Measurements from ENCODE around the gene ZNF627.
"Not testable (repeated sequence)": the region's sequence is repeated elsewhere in the genome, so short reads cannot be mapped to it uniquely, and the experiment has no call there.

Gene ZNF627

DNA sequence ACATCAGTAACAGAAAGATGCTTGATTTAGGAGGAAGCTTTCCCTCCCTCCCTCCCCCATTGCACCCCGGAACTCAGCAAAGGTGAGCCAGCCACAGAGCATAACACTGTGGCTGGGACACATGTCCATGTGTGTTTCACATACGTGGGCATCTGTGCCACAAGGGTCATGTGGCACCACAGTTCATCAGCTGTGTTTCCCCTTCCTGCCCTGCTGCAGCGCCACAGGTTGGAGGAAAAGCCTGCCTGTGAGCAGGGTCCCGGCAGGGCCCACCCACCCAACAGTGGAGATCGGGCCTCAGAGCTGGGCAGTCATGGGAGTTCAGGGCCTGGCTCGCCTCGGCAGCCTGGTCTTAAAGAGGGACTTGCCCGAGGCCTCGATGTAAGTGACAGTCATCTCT, 22.6 kb upstream of the ZNF627 start:
- no peak for DNase-seq (ENCODE audit: low read depth)

DNA sequence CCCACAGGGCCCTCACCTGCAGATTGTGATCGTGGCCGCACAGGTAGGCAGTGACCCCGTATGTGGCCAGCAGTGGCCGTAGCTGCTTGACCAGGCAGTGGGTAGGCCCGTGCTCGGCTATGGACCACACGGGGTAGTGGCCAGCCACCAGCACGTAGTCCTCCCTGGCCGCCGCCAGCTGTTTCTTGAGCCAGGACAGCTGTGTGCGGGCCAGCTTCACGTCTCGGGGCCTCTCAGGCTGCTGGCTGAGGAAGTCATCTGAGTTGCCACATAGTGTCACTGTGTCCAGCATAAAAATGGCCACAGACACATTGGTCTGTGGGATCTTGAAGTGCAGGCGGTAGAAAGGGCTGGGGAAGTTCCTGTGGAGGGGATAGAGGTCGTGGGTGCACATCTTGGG, 21.1 kb upstream of the ZNF627 start:
- DNase-seq (ENCODE audit: low read depth): no peak

DNA sequence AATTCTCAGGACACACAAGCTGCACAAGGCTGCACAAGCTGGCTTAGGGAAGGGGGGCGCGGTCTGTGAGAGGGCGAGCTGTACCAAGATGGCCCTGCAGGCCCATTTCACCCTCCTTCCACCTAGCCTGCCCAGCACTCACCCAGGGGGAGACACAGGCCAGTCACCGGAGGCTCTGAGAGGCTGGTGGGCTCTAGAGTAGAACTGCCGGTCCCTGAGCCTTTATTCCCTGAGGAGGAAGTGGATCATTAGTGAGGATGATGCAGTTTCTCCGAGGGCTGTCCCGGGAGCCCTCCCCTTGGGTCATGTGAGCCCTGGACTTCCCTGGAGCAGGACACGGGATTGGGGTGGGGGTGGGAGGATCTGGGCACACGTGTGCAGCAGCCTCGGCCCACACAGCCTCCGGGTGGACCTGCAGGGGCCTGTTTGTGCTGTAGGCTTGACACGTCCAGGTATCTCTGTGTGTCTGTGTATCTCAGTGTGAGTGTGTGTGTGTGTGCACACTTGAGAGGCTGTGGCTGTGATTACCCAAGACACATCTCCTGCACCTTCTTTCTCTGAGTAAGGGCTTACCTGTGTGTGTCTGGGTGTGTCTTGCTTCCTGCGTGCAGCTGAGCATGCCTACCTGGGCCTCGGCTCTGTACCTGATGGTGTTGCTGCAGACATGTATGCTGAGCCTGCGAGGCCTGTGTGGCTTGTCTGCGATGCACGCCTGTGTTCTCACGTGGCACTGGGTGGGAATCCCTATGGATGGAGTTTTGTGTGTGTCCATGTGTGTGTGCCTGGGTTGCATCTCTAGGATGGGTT, 19.6 kb upstream of the ZNF627 start, which contains the start of gene ACP5:
Gene ACP5 (minus strand): TSS at position 195 of the 807 bp plus-strand sequence. CDS start 328 bp downstream, outside the sequence.
- DNase-seq (ENCODE audit: low read depth): no peak

DNA sequence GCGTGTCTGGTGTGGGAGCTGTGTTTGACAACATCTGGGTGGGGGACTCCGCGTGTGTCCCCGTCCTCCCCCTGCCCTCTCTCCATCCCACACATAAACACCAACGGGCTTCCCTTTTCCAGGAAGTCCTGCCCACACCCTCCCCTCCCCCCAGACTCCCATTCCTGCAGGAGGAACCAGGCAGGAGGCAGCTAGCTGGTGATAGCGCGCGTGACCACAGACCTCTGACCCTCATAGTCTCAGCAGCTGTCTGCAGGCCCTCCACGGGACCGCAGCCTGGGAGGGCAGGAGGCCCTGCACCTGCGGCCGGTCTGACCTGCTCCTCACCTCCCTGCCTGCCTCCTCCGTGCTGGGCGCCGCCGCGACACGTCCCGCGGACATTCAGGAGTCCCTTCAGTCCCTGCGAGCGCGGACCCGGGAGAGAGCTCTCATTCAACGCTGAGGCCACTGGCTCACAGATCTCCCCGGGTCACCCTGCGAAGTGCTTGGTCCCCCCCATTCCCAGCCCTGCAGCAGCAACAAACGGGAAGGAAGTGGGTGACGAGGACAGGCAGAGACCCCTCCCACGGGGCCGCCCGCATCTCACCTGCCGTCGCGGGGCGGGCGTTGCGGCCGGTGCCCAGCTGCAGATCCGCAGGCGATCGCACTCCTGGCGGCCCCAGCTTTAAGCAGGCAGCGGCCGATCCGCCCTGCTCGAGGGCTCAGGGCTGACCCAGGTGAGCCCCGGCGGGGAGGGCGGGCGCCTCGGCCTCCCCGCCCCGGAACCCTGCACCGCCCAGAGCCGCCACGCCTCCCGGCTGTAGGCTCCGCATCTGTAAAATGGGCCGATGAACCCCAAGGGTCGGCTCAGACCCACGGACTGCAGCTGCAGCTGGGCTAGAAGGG, 18.8 kb upstream of the ZNF627 start:
- DNase-seq (ENCODE audit: low read depth): no peak

DNA sequence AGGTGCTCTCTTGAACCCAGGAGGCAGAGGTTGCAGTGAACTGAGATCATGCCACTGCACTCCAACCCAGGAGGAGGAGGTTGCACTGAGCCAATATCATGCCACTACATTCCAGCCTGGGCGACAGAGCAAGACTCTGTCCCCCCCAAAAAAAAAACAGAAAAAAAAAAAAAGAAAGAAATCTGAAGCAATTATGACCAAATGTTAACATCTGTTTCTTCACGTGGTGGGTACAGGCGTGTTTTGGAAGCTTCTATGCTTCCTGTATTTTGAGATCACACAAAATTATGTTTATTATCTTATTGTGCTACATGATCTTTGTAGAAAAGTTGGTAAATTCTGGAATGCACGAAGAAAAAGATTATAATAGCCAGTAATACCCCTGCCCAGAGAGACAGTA, 17.2 kb upstream of the ZNF627 start:
- DNase-seq (ENCODE audit: low read depth): no peak

DNA sequence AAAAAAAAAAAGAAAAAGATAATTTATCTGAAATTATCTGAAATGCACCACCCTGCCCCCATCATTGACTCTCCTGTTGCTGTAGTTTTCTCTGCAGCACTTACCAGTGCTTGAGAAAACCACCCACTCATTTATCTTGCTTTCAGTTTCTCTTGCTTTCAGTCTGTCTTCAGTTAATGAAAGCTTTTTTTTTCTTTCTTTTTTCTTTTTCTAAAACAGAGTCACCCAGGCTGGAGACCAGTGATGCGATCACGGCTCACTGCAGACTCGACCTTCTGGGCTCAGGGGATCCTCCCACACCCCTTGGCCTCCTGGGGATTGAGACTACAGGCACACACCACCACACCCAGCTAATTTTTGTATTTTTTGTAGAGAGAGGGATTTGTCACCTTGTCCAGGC, 15.5 kb upstream of the ZNF627 start:
- no peak for DNase-seq (ENCODE audit: low read depth)

DNA sequence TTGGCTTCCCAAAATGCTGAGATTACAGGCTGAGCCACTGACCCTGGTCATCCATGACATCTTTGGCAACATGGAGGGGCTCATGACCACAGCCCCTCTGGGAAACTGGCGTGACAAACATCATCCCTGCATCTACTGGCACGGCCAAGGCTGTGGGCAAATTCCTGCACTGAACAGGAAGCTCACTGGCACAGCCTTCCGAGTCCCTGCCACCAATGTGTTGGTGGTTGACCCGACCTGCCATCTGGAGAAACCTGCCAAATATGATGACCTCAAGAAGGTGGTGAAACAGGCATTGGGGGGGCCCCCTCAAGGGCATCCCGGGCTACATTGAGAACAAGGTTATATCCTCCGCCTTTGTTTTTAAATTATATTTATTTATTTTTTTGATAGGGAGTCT, 11.0 kb upstream of the ZNF627 start:
- DNase-seq (ENCODE audit: low read depth): no peak

DNA sequence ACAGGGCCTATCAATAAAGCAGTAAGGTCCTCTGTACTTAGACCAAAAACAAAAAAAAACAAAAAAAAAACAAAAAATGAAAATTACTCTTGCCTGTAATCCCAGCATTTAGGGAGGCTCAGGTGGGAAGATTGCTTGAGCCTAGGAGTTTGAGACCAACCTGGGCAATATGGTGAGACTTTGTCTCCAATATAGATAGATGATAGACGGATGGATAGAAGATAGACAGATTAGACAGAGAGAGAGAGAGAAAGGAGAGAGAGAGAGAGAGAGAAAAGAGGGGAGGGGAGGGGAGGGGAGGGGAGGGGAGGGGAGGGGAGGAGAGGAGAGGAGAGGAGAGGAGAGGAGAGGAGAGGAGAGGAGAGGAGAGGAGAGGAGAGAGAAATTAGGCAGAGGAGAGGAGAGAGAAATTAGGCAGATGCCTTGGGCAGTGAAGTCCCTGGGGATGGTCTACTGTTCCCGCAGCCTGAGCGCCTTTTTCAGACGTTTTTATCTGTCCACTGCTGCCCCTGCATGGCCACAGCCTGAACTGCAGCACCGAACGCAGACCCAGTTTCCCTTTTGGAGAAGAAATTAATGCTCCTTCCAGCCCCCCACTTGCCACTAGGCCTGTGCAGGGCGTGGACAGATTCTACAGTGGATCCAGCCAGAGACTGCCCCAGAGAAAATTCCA, 9.8 kb upstream of the ZNF627 start:
- peak; percentile 53 for DNase-seq (ENCODE audit: low read depth)

DNA sequence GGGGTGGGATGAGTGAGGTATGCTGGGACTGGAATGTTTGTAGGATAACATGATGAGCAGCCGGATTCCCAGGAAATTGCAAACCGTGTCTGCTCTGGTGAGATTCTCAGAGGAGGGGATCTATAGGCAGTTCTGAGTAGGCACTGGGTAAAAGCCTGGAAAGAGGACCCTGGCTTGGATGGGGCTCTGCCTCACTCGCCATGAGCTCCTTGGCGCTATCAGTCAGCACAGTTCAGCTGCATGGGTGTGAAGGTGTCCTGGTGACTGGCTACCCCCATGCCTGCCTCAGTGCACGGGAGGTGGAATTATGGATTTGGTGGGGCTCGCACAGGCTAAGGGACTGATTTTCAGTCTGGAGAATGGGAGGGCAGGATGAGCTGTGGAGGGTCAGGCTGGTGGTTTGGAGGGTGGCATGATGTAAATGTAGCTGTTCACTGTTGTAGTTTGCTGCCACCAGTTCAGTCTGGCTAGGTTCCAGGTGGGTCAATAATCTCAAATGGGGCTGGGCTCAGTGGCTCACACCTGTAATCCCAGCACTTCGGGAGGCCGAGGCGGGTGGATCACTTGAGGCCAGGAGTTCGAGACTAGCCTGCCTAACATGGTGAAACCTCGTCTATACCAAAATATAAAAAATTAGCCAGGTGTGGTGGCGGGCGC, 9.2 kb upstream of the ZNF627 start:
- DNase-seq (ENCODE audit: low read depth): no peak

DNA sequence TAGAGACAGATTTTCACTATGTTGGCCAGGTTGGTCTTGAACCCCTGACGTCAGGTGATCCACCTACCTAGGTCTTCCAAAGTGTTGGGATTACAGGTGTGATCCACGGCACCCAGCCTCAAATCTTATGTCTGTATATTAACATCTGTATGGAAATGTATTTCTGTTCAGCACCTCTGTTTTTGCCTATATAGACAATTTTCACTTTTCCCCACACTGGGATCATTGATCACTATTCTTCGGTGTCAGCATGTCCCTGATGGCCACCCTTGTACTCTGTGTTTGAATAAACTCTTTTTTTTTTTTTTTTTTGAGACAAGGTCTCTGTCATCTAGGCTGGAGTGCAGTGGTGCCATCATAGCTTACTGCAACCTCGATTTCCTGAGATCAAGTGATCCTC, 3.2 kb upstream of the ZNF627 start:
- DNase-seq (ENCODE audit: low read depth): no peak

DNA sequence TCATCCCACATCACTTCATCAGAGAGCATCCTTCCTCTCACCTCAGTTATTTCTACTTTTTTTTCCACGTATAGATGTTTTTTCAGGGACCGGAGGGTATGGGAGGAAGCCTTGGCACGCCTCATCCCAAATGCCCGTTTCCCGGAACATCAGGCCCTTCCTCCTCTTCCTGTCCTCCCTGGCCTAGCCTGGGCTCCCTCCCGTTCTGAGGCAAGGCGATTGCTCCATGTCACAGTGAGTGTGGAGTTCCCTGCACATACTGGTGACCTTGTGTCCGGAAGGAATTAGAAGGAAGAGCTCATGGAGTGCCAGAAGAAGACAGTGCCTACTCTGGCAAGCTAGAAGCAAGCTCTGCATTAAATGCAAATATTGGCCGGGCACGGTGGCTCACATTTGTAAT, 1.1 kb upstream of the ZNF627 start:
- DNase-seq (ENCODE audit: low read depth): no peak

DNA sequence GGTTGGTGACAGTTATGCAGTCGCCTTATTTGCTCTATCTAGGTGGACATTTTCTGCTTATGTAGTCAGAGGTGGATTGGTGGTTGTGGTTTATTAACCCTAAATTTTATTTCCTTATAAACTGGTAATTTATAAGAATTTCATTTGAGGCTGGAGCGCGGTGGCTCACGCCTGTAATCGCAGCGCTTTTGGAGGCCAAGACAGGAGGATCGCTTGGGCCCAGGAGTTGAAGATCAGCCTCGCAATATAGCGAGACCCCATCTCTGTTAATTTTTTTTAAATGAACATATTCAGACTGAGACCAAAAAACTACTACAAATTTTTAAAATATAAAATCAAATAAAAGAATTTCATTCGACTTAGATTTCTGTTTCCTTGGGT, 810 bp downstream of the ZNF627 start:
- DNase-seq (ENCODE audit: low read depth): no peak

DNA sequence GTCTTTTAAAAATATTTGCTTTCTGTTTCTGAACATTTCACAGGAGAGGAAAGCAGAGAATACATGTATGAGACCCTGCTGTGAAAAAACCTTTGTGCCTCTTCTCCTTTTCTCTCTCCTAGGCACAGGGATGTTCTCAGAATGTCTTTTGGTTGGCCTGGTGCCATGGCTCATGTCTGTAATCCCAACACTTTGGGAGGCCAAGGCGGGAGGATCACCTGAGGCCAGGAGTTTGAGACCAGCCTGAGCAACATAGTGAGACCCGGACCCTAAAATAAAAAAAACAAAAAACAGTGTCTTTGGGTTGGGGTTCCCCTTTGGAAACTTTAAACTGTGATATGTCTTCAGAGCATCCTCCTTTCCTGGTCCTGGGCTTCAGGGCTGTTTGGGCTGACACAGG, 1.5 kb downstream of the ZNF627 start:
- no peak for DNase-seq (ENCODE audit: low read depth)

DNA sequence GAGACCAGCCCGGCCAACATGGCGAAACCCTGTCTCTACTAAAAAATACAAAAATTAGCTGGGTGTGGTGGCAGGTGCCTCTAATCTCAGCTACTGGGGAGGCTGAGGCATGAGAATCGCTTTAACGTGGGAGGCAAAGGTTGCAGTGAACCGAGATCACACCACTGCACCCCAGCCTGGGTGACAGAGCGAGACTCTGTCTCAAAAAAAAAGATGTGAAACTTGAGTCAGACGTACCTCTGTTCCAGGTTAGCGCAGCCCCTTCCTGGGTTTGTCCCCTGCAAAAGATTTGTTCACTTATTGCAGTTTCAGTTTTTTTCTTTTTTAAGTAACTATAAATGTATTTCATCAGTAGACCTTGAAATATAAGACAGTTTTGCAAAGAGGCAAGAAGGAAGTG, 2.4 kb downstream of the ZNF627 start:
- DNase-seq (ENCODE audit: low read depth): not testable (repeated sequence)

DNA sequence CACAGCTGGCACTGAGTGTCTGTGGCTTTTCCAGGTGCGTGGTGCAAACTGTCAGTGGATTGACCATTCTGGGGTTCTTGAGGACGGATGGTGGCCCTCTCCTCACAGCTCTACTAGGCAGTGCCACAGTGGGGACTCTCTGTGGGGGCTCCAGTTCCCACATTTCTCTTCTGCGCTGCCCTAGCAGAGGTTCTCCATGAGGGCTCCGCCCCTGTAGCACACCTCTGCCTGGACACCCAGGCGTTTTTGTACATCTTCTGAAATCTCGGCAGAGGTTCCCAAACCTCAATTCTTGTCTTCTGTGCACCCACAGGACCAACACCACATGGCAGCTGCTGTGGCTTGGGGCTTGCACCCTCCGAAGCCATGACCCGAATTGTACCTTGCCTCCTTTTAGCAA, 9.2 kb downstream of the ZNF627 start:
- no peak for DNase-seq (ENCODE audit: low read depth)

DNA sequence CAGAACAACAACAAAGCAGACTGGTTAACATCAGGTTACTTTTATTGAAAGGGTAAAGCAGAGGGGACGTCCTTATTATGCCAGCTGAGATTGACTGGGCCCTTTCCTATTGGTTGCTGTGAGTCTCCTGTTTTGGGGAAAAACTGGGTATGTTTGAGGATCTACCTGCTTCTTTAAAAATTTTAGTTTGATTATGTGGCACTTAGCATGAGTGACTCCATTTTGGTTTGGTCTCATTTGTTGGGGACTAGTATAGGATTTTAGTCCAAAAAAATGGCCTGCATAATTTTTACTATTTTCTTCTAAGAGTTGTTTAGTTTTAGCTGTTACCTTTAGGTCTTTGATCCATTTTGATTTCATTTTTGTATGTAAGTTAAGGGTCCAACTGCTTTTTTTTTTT, 14.4 kb downstream of the ZNF627 start:
- DNase-seq (ENCODE audit: low read depth): no peak

DNA sequence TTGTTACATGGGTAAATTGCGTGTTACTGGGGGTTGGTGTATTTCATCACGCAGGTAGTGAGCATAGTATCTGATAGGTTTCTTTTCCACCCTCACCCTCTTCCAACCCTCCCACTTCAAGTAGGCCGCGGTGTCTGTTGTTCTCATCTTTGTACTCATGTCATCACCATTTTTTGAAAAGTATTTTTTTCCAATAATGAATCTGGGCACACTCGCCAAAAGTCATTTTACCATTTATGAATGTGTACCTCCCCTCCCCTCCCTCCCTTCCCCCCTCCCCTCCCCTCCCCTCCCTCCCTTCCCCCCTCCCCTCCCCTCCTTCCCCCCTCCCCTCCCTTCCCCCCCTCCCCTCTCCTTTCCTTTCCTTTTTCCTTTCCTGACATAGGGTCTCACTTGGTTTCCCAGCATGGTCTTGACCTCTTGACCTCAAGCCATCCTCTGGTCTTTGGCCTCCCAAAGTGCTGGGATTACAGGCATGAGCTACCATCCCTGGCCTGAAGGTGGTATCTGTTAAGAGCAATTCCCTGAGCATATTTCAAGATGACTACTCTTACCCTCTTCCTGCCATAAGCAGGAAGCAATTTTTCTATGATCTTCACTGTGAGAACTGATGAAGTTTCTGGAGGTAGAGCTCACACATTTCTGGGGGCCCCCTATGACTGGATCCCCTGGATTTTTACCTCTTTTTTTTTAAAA, 15.7 kb downstream of the ZNF627 start:
- DNase-seq (ENCODE audit: low read depth): no peak

DNA sequence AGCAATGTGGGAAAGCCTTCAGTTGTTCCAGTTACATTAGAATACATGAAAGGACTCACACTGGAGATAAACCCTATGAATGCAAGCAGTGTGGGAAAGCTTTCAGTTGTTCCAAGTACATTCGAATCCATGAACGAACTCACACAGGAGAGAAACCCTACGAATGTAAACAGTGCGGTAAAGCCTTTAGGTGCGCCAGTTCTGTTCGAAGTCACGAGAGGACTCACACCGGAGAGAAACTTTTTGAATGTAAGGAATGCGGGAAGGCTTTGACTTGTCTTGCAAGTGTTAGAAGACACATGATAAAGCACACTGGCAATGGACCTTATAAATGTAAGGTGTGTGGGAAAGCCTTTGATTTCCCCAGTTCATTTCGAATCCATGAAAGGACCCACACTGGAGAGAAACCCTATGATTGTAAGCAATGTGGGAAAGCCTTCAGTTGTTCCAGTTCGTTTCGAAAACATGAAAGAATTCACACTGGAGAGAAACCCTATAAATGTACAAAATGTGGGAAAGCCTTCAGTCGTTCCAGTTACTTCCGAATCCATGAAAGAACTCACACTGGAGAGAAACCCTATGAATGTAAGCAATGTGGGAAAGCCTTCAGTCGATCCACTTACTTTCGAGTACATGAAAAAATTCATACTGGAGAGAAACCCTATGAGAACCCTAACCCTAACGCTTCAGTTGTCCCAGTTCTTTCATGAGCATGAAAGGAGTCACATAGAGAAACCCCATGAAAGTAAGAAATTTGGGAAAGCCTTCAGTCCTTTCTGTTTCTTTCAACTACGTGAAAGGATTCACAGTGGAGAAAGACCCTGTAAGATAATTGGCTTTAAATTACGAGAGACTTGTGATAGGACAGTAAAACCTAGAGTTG, 20.1 kb downstream of the ZNF627 start:
- DNase-seq (ENCODE audit: low read depth): no peak

DNA sequence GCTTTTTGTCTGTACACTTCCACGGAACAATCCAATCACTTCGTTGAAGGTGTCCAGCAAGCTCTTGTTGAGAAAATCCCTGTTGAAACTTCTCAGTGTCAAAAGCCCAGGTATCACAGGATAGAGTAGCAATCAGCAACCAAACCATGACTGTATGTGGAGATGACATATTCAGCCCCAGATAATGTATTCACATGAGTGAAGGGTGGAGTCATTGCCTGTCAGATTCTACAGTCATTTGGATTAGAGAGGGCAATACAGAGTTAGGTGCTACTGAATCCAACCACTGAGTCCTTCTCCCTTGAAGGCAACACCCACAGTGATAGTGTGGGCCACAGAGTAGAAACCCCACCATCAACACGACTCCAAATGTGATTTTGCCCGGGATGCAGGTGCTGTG, 23.3 kb downstream of the ZNF627 start:
- no peak for DNase-seq (ENCODE audit: low read depth)

DNA sequence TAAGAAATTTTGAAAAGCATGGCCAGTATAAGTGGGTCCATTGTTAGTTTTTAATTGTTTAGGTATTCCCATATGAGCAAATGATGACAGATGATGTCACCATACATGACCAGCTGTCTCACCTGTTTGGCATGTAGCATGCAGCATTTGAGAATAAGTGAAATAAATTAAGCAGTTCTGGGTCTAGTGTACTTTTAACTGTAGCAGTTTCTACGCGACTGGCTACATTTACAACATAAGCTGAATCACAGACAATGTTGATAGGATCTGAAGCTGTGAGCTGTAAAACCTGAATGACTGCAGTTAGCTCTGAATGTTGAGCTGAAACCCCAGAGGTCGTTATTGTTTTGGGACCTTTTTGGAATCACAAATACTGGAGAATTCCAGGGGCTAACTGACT, 25.1 kb downstream of the ZNF627 start:
- not testable (repeated sequence) for DNase-seq (ENCODE audit: low read depth)

DNA sequence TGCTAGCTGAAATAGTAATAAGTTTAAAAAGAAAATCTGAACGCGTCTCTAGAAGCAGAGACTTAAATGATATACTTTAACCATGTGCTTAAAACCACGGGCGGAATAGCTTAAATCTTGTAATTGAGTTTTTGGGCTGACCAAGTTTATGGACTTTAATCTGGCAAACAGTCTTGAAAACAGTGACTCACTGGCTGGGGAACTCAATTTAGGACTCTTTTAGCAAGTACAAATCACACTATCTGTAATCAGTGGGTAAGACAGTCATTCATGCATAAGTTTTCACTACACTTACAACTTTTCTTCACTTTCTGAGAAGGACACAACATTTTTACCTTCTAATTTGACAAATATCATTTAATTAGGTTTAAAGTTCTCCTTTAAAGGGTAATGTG, 26.8 kb downstream of the ZNF627 start:
- no peak for DNase-seq (ENCODE audit: low read depth)

All from fibroblast of the conjunctiva (primary cell).